ENCODE data around the gene ATP6V1B1. TPM values are rescaled to one million over a fixed set of nuclear protein-coding genes. Genes with fewer than 3 reads are reported as not detected.
A peak's percentile ranks its signal among the peaks of the same experiment; 100 is the strongest.

ATP6V1B1 gene
- total RNA-seq, 4 donors from 2014 or later: 22.7 to 66.9 (median 39.5) TPM

GRCh38 chr2:70923378-70924015 is 12.2 kb upstream of the ATP6V1B1 start:
- Histone ChIP-seq H3K4me1 (no peaks in the 10 kb centered on the region), H3K9me3 (no peaks in the 10 kb centered on the region), H3K4me3 (no peak overlapping the region), H3K27me3 (peaks cover 2% of the 10 kb centered on the region), H3K27ac (no peak overlapping the region), H3K36me3 (no peaks in the 10 kb centered on the region)
- 72% methylated on average over 10 of the region's 10 CpGs for WGBS
- TF ChIP-seq EP300 (IDR thresholded peaks at IDR 0.05) (no peak), CTCF (IDR thresholded peaks at IDR 0.05) (no peak), POLR2AphosphoS5 (IDR thresholded peaks at IDR 0.05) (no peak), POLR2A (IDR thresholded peaks at IDR 0.05) (no peak)
- peak in 1 of 2 donors; percentile 38 for DNase-seq (ENCODE audit: low spot score in 2 of 2)

GRCh38 chr2:70926042-70926441 is 9.7 kb upstream of the ATP6V1B1 start:
- no peak overlapping the region for H3K4me3 ChIP-seq
- DNase-seq (ENCODE audit: low spot score in 2 of 2): no peak
- TF ChIP-seq POLR2A (IDR thresholded peaks at IDR 0.05): no peak
- no peak for TF ChIP-seq EP300 (IDR thresholded peaks at IDR 0.05)
- no peak for TF ChIP-seq POLR2AphosphoS5 (IDR thresholded peaks at IDR 0.05)
- no peak for TF ChIP-seq CTCF (IDR thresholded peaks at IDR 0.05)
- H3K27me3 ChIP-seq: peaks cover 2% of the 10 kb centered on the region
- WGBS: 89% methylated on average over 2 of the region's 2 CpGs
- no peaks in the 10 kb centered on the region for H3K4me1 ChIP-seq
- H3K36me3 ChIP-seq: no peaks in the 10 kb centered on the region
- H3K27ac ChIP-seq: no peak overlapping the region
- H3K9me3 ChIP-seq: no peaks in the 10 kb centered on the region

GRCh38 chr2:70927138-70927537 is 8.6 kb upstream of the ATP6V1B1 start:
- no peaks in the 10 kb centered on the region for H3K4me1 ChIP-seq
- 67% methylated on average over 1 of the region's 3 CpGs for WGBS
- no peak for TF ChIP-seq POLR2AphosphoS5 (IDR thresholded peaks at IDR 0.05)
- no peak for DNase-seq (ENCODE audit: low spot score in 2 of 2)
- H3K9me3 ChIP-seq: no peaks in the 10 kb centered on the region
- no peak overlapping the region for H3K27ac ChIP-seq
- H3K27me3 ChIP-seq: peaks cover 2% of the 10 kb centered on the region
- H3K36me3 ChIP-seq: no peaks in the 10 kb centered on the region
- no peak overlapping the region for H3K4me3 ChIP-seq

GRCh38 chr2:70927641-70928040 is 8.1 kb upstream of the ATP6V1B1 start:
- H3K36me3 ChIP-seq: no peaks in the 10 kb centered on the region
- WGBS: 84% methylated on average over 9 of the region's 9 CpGs
- DNase-seq (ENCODE audit: low spot score in 2 of 2): no peak
- TF ChIP-seq CTCF (IDR thresholded peaks at IDR 0.05) (no peak), POLR2A (IDR thresholded peaks at IDR 0.05) (no peak), POLR2AphosphoS5 (IDR thresholded peaks at IDR 0.05) (no peak), EP300 (IDR thresholded peaks at IDR 0.05) (no peak)
- H3K27me3 ChIP-seq: no peaks in the 10 kb centered on the region
- no peaks in the 10 kb centered on the region for H3K9me3 ChIP-seq
- H3K4me3 ChIP-seq: no peak overlapping the region
- H3K4me1 ChIP-seq: no peaks in the 10 kb centered on the region
- H3K27ac ChIP-seq: no peak overlapping the region

- H3K4me1 ChIP-seq: no peaks in the 10 kb centered on the region
- no peaks in the 10 kb centered on the region for H3K27me3 ChIP-seq
- WGBS: 74% methylated on average over 4 of the region's 5 CpGs
- no peak for DNase-seq (ENCODE audit: low spot score in 2 of 2)
- H3K36me3 ChIP-seq: no peaks in the 10 kb centered on the region
- H3K27ac ChIP-seq: no peak overlapping the region
- no peak overlapping the region for H3K4me3 ChIP-seq
- TF ChIP-seq POLR2AphosphoS5 (IDR thresholded peaks at IDR 0.05): no peak
- no peak for TF ChIP-seq EP300 (IDR thresholded peaks at IDR 0.05)
- no peak for TF ChIP-seq CTCF (IDR thresholded peaks at IDR 0.05)
- TF ChIP-seq POLR2A (IDR thresholded peaks at IDR 0.05): no peak
- no peaks in the 10 kb centered on the region for H3K9me3 ChIP-seq
Measured at GRCh38 chr2:70928366-70928765, 7.3 kb upstream of the ATP6V1B1 start.

Measured in suprapubic skin (tissue), 4 donors.